Mucosa of descending colon (tissue), 3 donors: ENCODE data around the gene CTSA. TPM values are rescaled to one million over a fixed set of nuclear protein-coding genes. Genes with fewer than 3 reads are reported as not detected.
A peak's percentile ranks its signal among the peaks of the same experiment; 100 is the strongest.

Experiments
- ATAC-seq: fragments of 200-7000 bp; cut with Tn5 transposase; one replicate; pipeline ENCODE4 v1.9.1; 2020; ENCODE audit warnings: mild to moderate bottlenecking, moderate library complexity
- DNase-seq, 3 donors: peaks; one replicate each; pipeline ENCODE4 v3.0.0-alpha.2; 2020
- H3K36me3 ChIP-seq: fragments of 200-600 bp; one replicate; pipeline ENCODE4 v1.8.0; 2021; ENCODE audit warnings: low read depth, mild to moderate bottlenecking
- H3K4me1 ChIP-seq: fragments of 200-600 bp; one replicate; pipeline ENCODE4 v1.8.0; 2021; ENCODE audit warnings: low read depth, mild to moderate bottlenecking
- H3K4me3 ChIP-seq: fragments of 200-600 bp; one replicate; pipeline ENCODE4 v1.8.0; 2021; ENCODE audit warnings: mild to moderate bottlenecking
- H3K9me3 ChIP-seq: fragments of 200-600 bp; one replicate; pipeline ENCODE4 v1.8.0; 2021; ENCODE audit warnings: mild to moderate bottlenecking
- intact Hi-C, 2 donors: fragments of 100-400 bp; cut with DNase I in 1 of 2; cut with micrococcal nuclease in 1 of 2; formaldehyde crosslinking; loops; one replicate each; pipeline versions ENCODE4 v1.11.0 to v1.11.1; 2022; cut with DNase I, micrococcal nuclease
- total RNA-seq, 3 donors: library from RNA; stranded (reverse); fragmentation: NEBNext Ultra II Directional in 2 of 3; extraction: Animal tissue kit (Norgen Biotek cat#: 25700) in 2 of 3; gene quantifications; one replicate each; pipeline versions ENCODE4 v1.2.1 to v1.2.4, GENCODE V29; 2021 to 2023
- TF ChIP-seq, protein P1 (sequence below): fragments of 200-600 bp; IDR thresholded peaks from one replicate; pipeline ENCODE4 v1.8.0; 2022; ENCODE audit warnings: antibody characterized with exemption, mild to moderate bottlenecking
- donor health status: DM: no; HTN: no; CAD: no; lungs with moderate emphysema.
- donor health status: DM: no; HTN: no; CAD: no.
- donor health status: DM: no; HTN: yes; CAD: no.

The CTSA gene
- total RNA-seq, 3 donors from 2014 or later = 292 to 542 (median 436) TPM

- DNase-seq (peak; percentile 71 to 86 (median 77)), ATAC-seq (peak; percentile 44)
- H3K36me3 ChIP-seq = peaks cover 8% of the 10 kb centered on the region
- no peaks in the 10 kb centered on the region for H3K9me3 ChIP-seq
- peaks cover 6% of the 10 kb centered on the region for H3K4me1 ChIP-seq
- H3K4me3 ChIP-seq = peak overlapping the region; percentile 85
- intact Hi-C loops = loop anchor here in 1 of 2 donors (10.0 kb wide), 1 partner anchor 109 kb away; the partner anchor contains the start of gene TNNC2
- TF ChIP-seq, protein P1, sequence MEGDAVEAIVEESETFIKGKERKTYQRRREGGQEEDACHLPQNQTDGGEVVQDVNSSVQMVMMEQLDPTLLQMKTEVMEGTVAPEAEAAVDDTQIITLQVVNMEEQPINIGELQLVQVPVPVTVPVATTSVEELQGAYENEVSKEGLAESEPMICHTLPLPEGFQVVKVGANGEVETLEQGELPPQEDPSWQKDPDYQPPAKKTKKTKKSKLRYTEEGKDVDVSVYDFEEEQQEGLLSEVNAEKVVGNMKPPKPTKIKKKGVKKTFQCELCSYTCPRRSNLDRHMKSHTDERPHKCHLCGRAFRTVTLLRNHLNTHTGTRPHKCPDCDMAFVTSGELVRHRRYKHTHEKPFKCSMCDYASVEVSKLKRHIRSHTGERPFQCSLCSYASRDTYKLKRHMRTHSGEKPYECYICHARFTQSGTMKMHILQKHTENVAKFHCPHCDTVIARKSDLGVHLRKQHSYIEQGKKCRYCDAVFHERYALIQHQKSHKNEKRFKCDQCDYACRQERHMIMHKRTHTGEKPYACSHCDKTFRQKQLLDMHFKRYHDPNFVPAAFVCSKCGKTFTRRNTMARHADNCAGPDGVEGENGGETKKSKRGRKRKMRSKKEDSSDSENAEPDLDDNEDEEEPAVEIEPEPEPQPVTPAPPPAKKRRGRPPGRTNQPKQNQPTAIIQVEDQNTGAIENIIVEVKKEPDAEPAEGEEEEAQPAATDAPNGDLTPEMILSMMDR = no peak
Measured at GRCh38 chr20:45933266-45934045, 42.3 kb downstream of the CTSA start.

- Histone ChIP-seq H3K36me3 (peaks cover 8% of the 10 kb centered on the region), H3K4me1 (peaks cover 6% of the 10 kb centered on the region), H3K4me3 (peak overlapping the region; percentile 85), H3K9me3 (no peaks in the 10 kb centered on the region)
- ATAC-seq (peak; percentile 25), DNase-seq (peak in 1 of 3 donors; percentile 87)
- TF ChIP-seq, protein P1 = no peak
- intact Hi-C loops = loop anchor here in 1 of 2 donors (10.0 kb wide), 1 partner anchor 109 kb away; the partner anchor contains the start of gene TNNC2
Measured at GRCh38 chr20:45934046-45934585, 43.0 kb downstream of the CTSA start.

- peak; percentile 98 for DNase-seq
- TF ChIP-seq, protein P1 = no peak
- intact Hi-C loops = loop anchor here in 1 of 2 donors (10.0 kb wide), 1 partner anchor 110 kb away; the partner anchor contains the start of gene TNNC2
- peaks cover 8% of the 10 kb centered on the region for H3K36me3 ChIP-seq
- ATAC-seq = peak; percentile 94
- peak within 1 kb of the TSS; percentile 85 for H3K4me3 ChIP-seq
- H3K9me3 ChIP-seq = no peaks in the 10 kb centered on the region
- H3K4me1 ChIP-seq = peaks cover 6% of the 10 kb centered on the region
Measured at GRCh38 chr20:45934586-45935415, 43.7 kb downstream of the CTSA start, which contains the start of gene PCIF1. Gene PCIF1 (plus strand): TSS chr20:45934683. CDS start chr20:45939000, 4,317 bp downstream.

DNA sequence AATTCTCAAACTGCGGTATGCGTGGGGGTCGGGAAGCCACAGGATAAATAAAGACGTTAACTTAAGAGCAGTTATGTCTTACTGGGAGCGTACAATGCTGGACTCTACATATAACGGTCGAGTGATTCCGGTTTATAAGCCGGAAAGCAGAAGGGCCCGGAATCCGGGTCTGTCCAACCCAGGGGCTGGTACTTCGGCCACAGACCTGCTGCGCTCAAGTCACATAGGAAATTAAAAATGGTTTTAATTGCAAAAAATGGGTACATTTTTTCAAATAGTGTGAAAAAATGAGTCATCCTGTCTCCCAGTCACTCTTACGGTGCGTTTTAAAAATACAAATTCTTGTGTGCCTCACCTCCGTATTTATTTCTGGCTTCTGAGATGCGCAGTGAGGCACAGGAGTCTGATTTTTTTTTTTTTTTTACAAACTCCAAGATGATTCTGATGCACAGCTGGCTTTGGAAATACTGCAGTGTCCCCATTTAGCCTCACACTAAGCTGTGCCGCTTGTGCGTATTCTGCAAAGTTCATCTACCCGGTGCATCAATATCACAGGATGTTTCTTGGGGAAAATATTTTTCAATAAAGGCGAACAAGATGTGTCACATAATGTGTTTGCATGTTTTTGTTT, 44.4 kb downstream of the CTSA start:
- DNase-seq (no peak), ATAC-seq (peak; percentile 3)
- Histone ChIP-seq H3K4me1 (peaks cover 6% of the 10 kb centered on the region), H3K9me3 (no peaks in the 10 kb centered on the region), H3K36me3 (peaks cover 13% of the 10 kb centered on the region), H3K4me3 (peak overlapping the region; percentile 85)
- intact Hi-C loops = loop anchor here in 1 of 2 donors (10.0 kb wide), 1 partner anchor 111 kb away; the partner anchor contains the start of gene TNNC2
- TF ChIP-seq, protein P1 = no peak

DNA sequence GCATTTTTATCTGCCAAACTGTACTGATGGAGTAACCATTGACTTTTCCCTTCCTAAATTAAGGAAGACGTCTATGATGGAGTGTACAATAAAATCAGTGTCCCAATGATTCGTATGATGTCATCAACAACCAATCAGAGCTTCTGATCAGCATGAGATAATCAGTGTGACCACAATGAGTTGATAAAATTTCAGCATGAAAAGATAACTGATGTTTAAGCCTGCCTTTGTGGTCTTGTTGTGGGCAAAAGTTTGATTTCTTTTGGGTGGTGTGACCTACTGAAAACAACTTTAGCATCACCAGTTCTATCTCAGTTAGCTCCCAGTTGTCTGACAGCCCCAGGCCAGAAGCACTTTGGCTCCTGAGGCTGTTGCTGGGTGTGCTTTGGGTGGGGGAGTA, 46.6 kb downstream of the CTSA start:
- TF ChIP-seq, protein P1 = no peak
- H3K4me3 ChIP-seq = no peak overlapping the region
- ATAC-seq = no peak
- peak in 1 of 3 donors; percentile 3 for DNase-seq
- H3K9me3 ChIP-seq = no peaks in the 10 kb centered on the region
- peaks cover 13% of the 10 kb centered on the region for H3K36me3 ChIP-seq
- intact Hi-C loops = loop anchor here in 1 of 2 donors (10.0 kb wide), 1 partner anchor 113 kb away; the partner anchor contains the start of gene TNNC2
- peaks cover 6% of the 10 kb centered on the region for H3K4me1 ChIP-seq
